HepG2 (cell line): ENCODE measurements around the gene NIP7. TPM values are rescaled to one million over a fixed set of nuclear protein-coding genes. Genes with fewer than 3 reads are reported as not detected.

Experiments
- ARID2 ChIP-seq: sonication (generic); formaldehyde crosslinking; IDR thresholded peaks from 2 replicates; pipeline ENCODE4 v1.8.1; 2022; ENCODE audit warnings: mild to moderate bottlenecking, missing genetic modification reagents, borderline replicate concordance
- ARNT2 ChIP-seq: sonication (generic); formaldehyde crosslinking; IDR thresholded peaks from 2 replicates; pipeline ENCODE4 v1.8.0; 2022; ENCODE audit warnings: mild to moderate bottlenecking, low read depth, missing genetic modification reagents, moderate library complexity
- BRD4 ChIP-seq: sonication (generic); formaldehyde crosslinking; IDR thresholded peaks from 2 replicates; pipeline ENCODE4 v1.4.0; 2020; ENCODE audit warnings: missing genetic modification reagents
- CCDC6 ChIP-seq: sonication (generic); formaldehyde crosslinking; IDR thresholded peaks from 2 replicates; pipeline ENCODE4 v1.8.1; 2022; ENCODE audit warnings: mild to moderate bottlenecking, missing genetic modification reagents, moderate library complexity
- GLMP ChIP-seq: sonication (generic); formaldehyde crosslinking; IDR thresholded peaks from 2 replicates; pipeline ENCODE4 v1.9.0; 2021; ENCODE audit warnings: missing genetic modification reagents, mild to moderate bottlenecking, borderline replicate concordance
- LRRFIP1 ChIP-seq: sonication (generic); formaldehyde crosslinking; conservative IDR thresholded peaks from 2 replicates; pipeline ENCODE4 v1.4.0; 2020; ENCODE audit warnings: missing genetic modification reagents
- MAF1 ChIP-seq: sonication (generic); formaldehyde crosslinking; IDR thresholded peaks from 2 replicates; pipeline ENCODE4 v1.5.0; 2020; ENCODE audit warnings: missing genetic modification reagents, borderline replicate concordance
- MAFG ChIP-seq: sonication (generic); formaldehyde crosslinking; IDR thresholded peaks from 2 replicates; pipeline ENCODE4 v1.5.1; 2020; ENCODE audit warnings: mild to moderate bottlenecking, missing genetic modification reagents
- MEF2D ChIP-seq: sonication (generic); formaldehyde crosslinking; IDR thresholded peaks from 2 replicates; pipeline ENCODE4 v1.5.1; 2020; ENCODE audit warnings: mild to moderate bottlenecking, missing genetic modification reagents
- NFE2L1 ChIP-seq: sonication (generic); formaldehyde crosslinking; IDR thresholded peaks from 2 replicates; pipeline ENCODE4 v1.4.0; 2020; ENCODE audit warnings: missing genetic modification reagents, mild to moderate bottlenecking, borderline replicate concordance
- NFRKB ChIP-seq: fragments of 450-650 bp; IDR thresholded peaks from 2 replicates; pipeline ENCODE4 v1.6.1; 2017
- PHB2 ChIP-seq: fragments of 450-650 bp; IDR thresholded peaks from 2 replicates; pipeline ENCODE4 v1.6.1; 2018; ENCODE audit not compliant: partially characterized antibody
- RARA ChIP-seq: IDR thresholded peaks from 2 replicates; pipeline ENCODE4 v1.6.1; 2016; ENCODE audit warnings: missing genetic modification reagents, missing compliant biosample characterization
- SIX1 ChIP-seq: sonication (generic); formaldehyde crosslinking; IDR thresholded peaks from 2 replicates; pipeline ENCODE4 v1.4.0; 2020; ENCODE audit warnings: missing genetic modification reagents, borderline replicate concordance
- SP140L ChIP-seq: sonication (generic); formaldehyde crosslinking; IDR thresholded peaks from 2 replicates; pipeline ENCODE4 v1.4.0; 2020; ENCODE audit warnings: missing genetic modification reagents, borderline replicate concordance
- TBP ChIP-seq: sonication (generic); formaldehyde crosslinking; IDR thresholded peaks from 2 replicates; pipeline ENCODE4 v1.5.0; 2020; ENCODE audit warnings: missing genetic modification reagents
- XRCC5 ChIP-seq: fragments of 200-400 bp; formaldehyde crosslinking; optimal IDR thresholded peaks from 2 replicates; pipeline ENCODE3; 2017; ENCODE audit warnings: mild to moderate bottlenecking, low read length
- ZBTB3 ChIP-seq: sonication (generic); formaldehyde crosslinking; IDR thresholded peaks from 2 replicates; pipeline ENCODE4 v1.4.0; 2020; ENCODE audit warnings: low read depth, mild to moderate bottlenecking, moderate library complexity, missing genetic modification reagents, borderline replicate concordance
- ZFX ChIP-seq: sonication (generic); formaldehyde crosslinking; IDR thresholded peaks from 2 replicates; pipeline ENCODE4 v1.4.0; 2020; ENCODE audit warnings: mild to moderate bottlenecking, low read depth, missing genetic modification reagents, moderate library complexity
- ZKSCAN8 ChIP-seq: IDR thresholded peaks from 2 replicates; pipeline ENCODE4 v1.6.1; 2016; ENCODE audit warnings: borderline replicate concordance, missing genetic modification reagents, missing compliant biosample characterization
- ZNF232 ChIP-seq: sonication (generic); formaldehyde crosslinking; IDR thresholded peaks from 2 replicates; pipeline ENCODE4 v1.4.0; 2020; ENCODE audit warnings: missing genetic modification reagents, borderline replicate concordance
- ZNF33A ChIP-seq: sonication (generic); formaldehyde crosslinking; IDR thresholded peaks from 2 replicates; pipeline ENCODE4 v1.5.1; 2020; ENCODE audit warnings: missing genetic modification reagents, mild to moderate bottlenecking, moderate library complexity, borderline replicate concordance
- ZNF484 ChIP-seq: sonication (generic); formaldehyde crosslinking; IDR thresholded peaks from 2 replicates; pipeline ENCODE4 v1.5.1; 2020; ENCODE audit warnings: mild to moderate bottlenecking, low read depth, missing genetic modification reagents, borderline replicate concordance
- ZNF597 ChIP-seq: sonication (generic); formaldehyde crosslinking; IDR thresholded peaks from 2 replicates; pipeline ENCODE4 v1.5.0; 2020; ENCODE audit warnings: missing genetic modification reagents
- ZNF816 ChIP-seq: sonication (generic); formaldehyde crosslinking; IDR thresholded peaks from 2 replicates; pipeline ENCODE4 v1.8.0; 2022; ENCODE audit warnings: missing genetic modification reagents, mild to moderate bottlenecking, borderline replicate concordance
- ZNF891 ChIP-seq: sonication (generic); formaldehyde crosslinking; IDR thresholded peaks from 2 replicates; pipeline ENCODE4 v1.5.0; 2020; ENCODE audit warnings: mild to moderate bottlenecking, missing genetic modification reagents
- polyA plus RNA-seq, 8 experiments: library from polyadenylated mRNA; depleted of rRNA in 3 of 8; stranded (reverse) in 7 of 8; unstranded in 1 of 8; fragments of >200 nt; fragmentation: Illumina TruSeq in 4 of 8; extraction: Trizol in 4 of 8; gene quantifications; 2 replicates each; pipeline versions ENCODE4 v1.2.1 to v1.2.3, GENCODE V29; 2011 to 2016; ENCODE audit warnings: low read depth in 4 of 8, missing spikeins in 1 of 8, mixed read lengths in 1 of 8; ENCODE audit not compliant: insufficient read depth in 1 of 8
- total RNA-seq, 5 experiments: library from RNA; depleted of rRNA; stranded (reverse); fragments of >200 nt; fragmentation: Illumina TruSeq; extraction: Trizol; gene quantifications; 2 replicates each; pipeline ENCODE4 v1.2.3, GENCODE V29; 2016; ENCODE audit warnings: low read depth in 1 of 5

The NIP7 gene
- total and polyA plus RNA-seq, 2 of the 13 experiments (the other 11 are each of a cell fraction or from before 2014, with no cell fraction given) = 15.3 to 114 TPM

- TF ChIP-seq TBP (CRISPR knock-in tag) (0 out of 2 replicates have a peak, but pooled peaks have one; percentile 30), ZNF816 (CRISPR knock-in tag) (peak; percentile 91; the same call in 1 of the 2 replicates), MAFG (CRISPR knock-in tag) (no peak), GLMP (CRISPR knock-in tag) (no peak), NFRKB (peak; percentile 85; the same call in 1 of the 2 replicates), ARNT2 (CRISPR knock-in tag) (peak; percentile 85), BRD4 (peak; percentile 89), PHB2 (no peak), RARA (CRISPR knock-in tag) (peak; percentile 42; the same call in 1 of the 2 replicates), LRRFIP1 (CRISPR knock-in tag) (no peak), ZNF597 (CRISPR knock-in tag) (no peak), SP140L (CRISPR knock-in tag) (peak; percentile 87; the same call in 1 of the 2 replicates), NFE2L1 (CRISPR knock-in tag) (no peak), ZFX (CRISPR knock-in tag) (peak; percentile 85), MAF1 (CRISPR knock-in tag) (peak; percentile 96), ZNF484 (CRISPR knock-in tag) (0 out of 2 replicates have a peak, but pooled peaks have one; percentile 64), ZBTB3 (no peak), XRCC5 (peak; percentile 98), MEF2D (CRISPR knock-in tag) (peak; percentile 42; the same call in 1 of the 2 replicates), ZKSCAN8 (CRISPR knock-in tag) (peak; percentile 62), ZNF33A (CRISPR knock-in tag) (peak; percentile 95; the same call in 1 of the 2 replicates), SIX1 (CRISPR knock-in tag) (no peak), ZNF891 (CRISPR knock-in tag) (peak; percentile 91), ARID2 (CRISPR knock-in tag) (peak; percentile 96), CCDC6 (0 out of 2 replicates have a peak, but pooled peaks have one; percentile 71), ZNF232 (CRISPR knock-in tag) (peak; percentile 90)
Measured at GRCh38 chr16:69339289-69340094, at the start of gene NIP7, which contains the start of gene COG8 (continued).
